ENCODE measurements around the gene PIP5K1B.

DNA sequence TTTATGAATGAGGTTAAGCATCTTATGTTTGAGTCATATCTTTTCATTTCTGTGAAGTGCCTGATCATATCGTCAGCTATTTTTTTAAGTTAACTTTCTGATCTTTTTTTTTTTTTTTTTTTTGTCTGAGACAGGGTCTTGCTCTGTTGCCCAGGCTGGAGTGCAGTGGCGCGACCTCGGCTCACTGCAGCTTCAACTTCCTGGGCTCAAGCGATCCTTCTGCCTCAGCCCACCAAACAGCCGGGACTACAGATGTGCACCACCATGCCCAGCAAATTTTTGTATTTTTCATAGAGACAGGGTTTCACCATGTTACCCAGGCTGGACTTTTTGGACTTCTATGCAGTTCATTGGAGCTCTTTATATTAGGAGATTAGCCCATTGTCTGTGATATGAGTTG, 168.1 kb downstream of the PIP5K1B start:
- TF ChIP-seq, protein P1, sequence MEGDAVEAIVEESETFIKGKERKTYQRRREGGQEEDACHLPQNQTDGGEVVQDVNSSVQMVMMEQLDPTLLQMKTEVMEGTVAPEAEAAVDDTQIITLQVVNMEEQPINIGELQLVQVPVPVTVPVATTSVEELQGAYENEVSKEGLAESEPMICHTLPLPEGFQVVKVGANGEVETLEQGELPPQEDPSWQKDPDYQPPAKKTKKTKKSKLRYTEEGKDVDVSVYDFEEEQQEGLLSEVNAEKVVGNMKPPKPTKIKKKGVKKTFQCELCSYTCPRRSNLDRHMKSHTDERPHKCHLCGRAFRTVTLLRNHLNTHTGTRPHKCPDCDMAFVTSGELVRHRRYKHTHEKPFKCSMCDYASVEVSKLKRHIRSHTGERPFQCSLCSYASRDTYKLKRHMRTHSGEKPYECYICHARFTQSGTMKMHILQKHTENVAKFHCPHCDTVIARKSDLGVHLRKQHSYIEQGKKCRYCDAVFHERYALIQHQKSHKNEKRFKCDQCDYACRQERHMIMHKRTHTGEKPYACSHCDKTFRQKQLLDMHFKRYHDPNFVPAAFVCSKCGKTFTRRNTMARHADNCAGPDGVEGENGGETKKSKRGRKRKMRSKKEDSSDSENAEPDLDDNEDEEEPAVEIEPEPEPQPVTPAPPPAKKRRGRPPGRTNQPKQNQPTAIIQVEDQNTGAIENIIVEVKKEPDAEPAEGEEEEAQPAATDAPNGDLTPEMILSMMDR (optimal IDR thresholded peaks at IDR 0.05 in 1 of 3, IDR thresholded peaks at IDR 0.05 in 1 of 3, conservative IDR thresholded peaks at IDR 0.05 in 1 of 3; ENCODE audit: extremely low read depth in 1 of 3, insufficient read depth in 2 of 3, low read length in 3 of 3) = no peak
- no peak for TF ChIP-seq EZH2 (IDR thresholded peaks at IDR 0.05; ENCODE audit: low read length)
